HEK293T (cell line): Measurements from ENCODE around the gene WDR36.

Experiments used
- CTCF ChIA-PET: fragments of 350-600 bp; formaldehyde crosslinking; extraction: SDS; loops from one replicate; lab custom pipeline; 2021; ENCODE audit warnings: antibody characterized with exemption, inconsistent platforms; lab: Yijun Ruan, JAX
- POLR2A ChIA-PET: fragments of 350-600 bp; formaldehyde crosslinking; extraction: SDS; loops from one replicate; lab custom pipeline; 2020; ENCODE audit warnings: antibody characterized with exemption, inconsistent platforms; lab: Yijun Ruan, JAX
- DNase-seq: peaks from one replicate; pipeline ENCODE4 v3.0.0; 2012; ENCODE audit warnings: mixed read lengths; ENCODE audit errors: extremely low spot score
- ARNT ChIP-seq: fragments of 450-650 bp; IDR thresholded peaks from 2 replicates; pipeline ENCODE4 v1.6.1; 2017; ENCODE audit warnings: mild to moderate bottlenecking
- BHLHE40 ChIP-seq: fragments of 450-650 bp; IDR thresholded peaks from 2 replicates; pipeline ENCODE4 v1.6.1; 2016; ENCODE audit warnings: mild to moderate bottlenecking, moderate library complexity, borderline replicate concordance
- CTBP1 ChIP-seq: fragments of 450-650 bp; IDR thresholded peaks from 2 replicates; pipeline ENCODE4 v1.6.1; 2016; ENCODE audit warnings: borderline replicate concordance
- ELF4 ChIP-seq: fragments of 450-650 bp; IDR thresholded peaks from 2 replicates; pipeline ENCODE4 v1.6.1; 2017; ENCODE audit warnings: antibody characterized with exemption
- FOXA1 ChIP-seq: fragments of 450-650 bp; IDR thresholded peaks from 2 replicates; pipeline ENCODE4 v1.6.1; 2016; ENCODE audit warnings: mild to moderate bottlenecking
- FOXK2 ChIP-seq: fragments of 450-650 bp; IDR thresholded peaks from 2 replicates; pipeline ENCODE4 v1.6.1; 2016; ENCODE audit warnings: mild to moderate bottlenecking
- FOXM1 ChIP-seq: fragments of 450-650 bp; IDR thresholded peaks from 2 replicates; pipeline ENCODE4 v1.6.1; 2017; ENCODE audit warnings: mild to moderate bottlenecking, borderline replicate concordance
- HDGF ChIP-seq: fragments of 450-650 bp; IDR thresholded peaks from 2 replicates; pipeline ENCODE4 v1.6.1; 2017; ENCODE audit warnings: antibody characterized with exemption, borderline replicate concordance
- L3MBTL2 ChIP-seq: fragments of 450-650 bp; conservative IDR thresholded peaks from 2 replicates; pipeline ENCODE4 v1.6.1; 2016; ENCODE audit warnings: mild to moderate bottlenecking
- LEF1 ChIP-seq: fragments of 450-650 bp; IDR thresholded peaks from 2 replicates; pipeline ENCODE4 v1.6.1; 2017; ENCODE audit warnings: mild to moderate bottlenecking, borderline replicate concordance
- NFRKB ChIP-seq: fragments of 450-650 bp; IDR thresholded peaks from 2 replicates; pipeline ENCODE4 v1.6.1; 2016; ENCODE audit warnings: mild to moderate bottlenecking, moderate library complexity
- SP1 ChIP-seq: fragments of 450-650 bp; IDR thresholded peaks from 2 replicates; pipeline ENCODE4 v1.6.1; 2017
- SUZ12 ChIP-seq: fragments of 450-650 bp; IDR thresholded peaks from 2 replicates; pipeline ENCODE4 v1.6.1; 2016; ENCODE audit warnings: mild to moderate bottlenecking
- TARDBP ChIP-seq: fragments of 450-650 bp; IDR thresholded peaks from 2 replicates; pipeline ENCODE4 v1.6.1; 2016
- ZNF384 ChIP-seq: fragments of 450-650 bp; IDR thresholded peaks from 2 replicates; pipeline ENCODE4 v1.6.1; 2016
- TF ChIP-seq, protein P1 (sequence below): fragments of 450-650 bp; IDR thresholded peaks from 2 replicates; pipeline ENCODE4 v1.6.1; 2016

WDR36 gene

DNA sequence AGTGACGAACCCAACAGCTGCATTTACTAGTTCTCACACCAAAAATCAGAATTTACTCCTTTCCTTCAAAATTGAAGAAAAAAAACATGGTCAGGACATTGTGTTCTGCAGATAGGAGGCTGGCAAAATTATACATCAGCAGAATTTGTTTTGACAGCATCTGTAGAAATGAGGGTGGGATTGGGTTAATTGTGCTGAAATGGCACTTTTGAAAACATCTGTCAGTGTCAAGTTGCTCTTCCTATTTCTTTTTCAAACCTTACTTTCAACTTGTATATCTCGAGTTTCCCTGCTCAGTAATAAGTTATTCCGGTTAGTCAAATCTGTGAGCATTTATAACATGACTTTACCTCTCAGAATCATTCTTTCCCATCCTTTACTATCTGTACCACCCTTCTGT is 19.8 kb downstream of the WDR36 start:
- no peak for DNase-seq
- POLR2A ChIA-PET: no interaction called here
- CTCF ChIA-PET: no interaction called here
- TF ChIP-seq ZNF384 (no peak), HDGF (no peak), TARDBP (no peak), SUZ12 (no peak), FOXK2 (no peak), L3MBTL2 (no peak), BHLHE40 (no peak), FOXA1 (no peak), NFRKB (no peak), LEF1 (no peak), CTBP1 (no peak), ELF4 (no peak), ARNT (no peak), FOXM1 (no peak), SP1 (no peak)
- TF ChIP-seq, protein P1, sequence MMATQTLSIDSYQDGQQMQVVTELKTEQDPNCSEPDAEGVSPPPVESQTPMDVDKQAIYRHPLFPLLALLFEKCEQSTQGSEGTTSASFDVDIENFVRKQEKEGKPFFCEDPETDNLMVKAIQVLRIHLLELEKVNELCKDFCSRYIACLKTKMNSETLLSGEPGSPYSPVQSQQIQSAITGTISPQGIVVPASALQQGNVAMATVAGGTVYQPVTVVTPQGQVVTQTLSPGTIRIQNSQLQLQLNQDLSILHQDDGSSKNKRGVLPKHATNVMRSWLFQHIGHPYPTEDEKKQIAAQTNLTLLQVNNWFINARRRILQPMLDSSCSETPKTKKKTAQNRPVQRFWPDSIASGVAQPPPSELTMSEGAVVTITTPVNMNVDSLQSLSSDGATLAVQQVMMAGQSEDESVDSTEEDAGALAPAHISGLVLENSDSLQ: no peak

DNA sequence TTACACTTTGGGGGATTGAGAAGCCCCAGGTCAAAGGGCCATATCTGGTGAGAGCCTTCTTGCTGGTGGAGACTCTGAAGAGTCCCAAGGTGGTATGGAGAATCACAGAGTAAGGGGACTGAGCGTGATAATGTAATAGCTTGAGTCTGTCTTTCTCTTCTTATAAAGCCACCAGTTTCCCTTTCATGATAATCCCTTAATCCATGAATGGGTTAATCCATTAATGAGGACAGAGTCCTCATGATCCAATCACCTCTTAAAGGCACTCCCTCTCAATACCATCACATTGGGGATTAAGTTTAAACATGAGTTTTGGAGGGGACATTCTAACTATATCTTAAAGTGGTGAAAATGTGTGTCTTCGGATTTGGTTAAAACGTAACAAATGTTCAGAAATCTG is 21.5 kb downstream of the WDR36 start:
- no peak for DNase-seq
- ChIA-PET POLR2A (no interaction called here), CTCF (no interaction called here)
- TF ChIP-seq SP1 (no peak), FOXM1 (no peak)

DNA sequence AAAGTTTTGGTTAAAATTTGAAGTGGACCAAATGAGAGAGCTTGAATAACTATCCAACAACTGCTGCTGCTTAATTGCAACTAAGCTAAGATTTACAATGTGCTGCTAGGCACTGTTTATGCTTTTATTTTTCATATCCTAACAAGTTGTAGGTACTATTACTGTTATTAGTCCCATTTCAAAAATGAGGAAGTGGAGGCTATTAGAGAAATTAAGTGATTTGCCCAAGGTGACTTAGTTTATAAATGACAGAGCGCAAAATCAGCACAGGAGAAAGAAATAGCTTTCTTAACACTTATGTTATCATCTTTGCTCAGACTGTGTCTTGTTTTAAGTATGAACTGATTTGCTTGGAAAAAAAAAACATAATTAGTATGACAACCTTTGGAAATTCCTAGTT is 23.1 kb downstream of the WDR36 start:
- TF ChIP-seq ARNT: no peak
- no peak for TF ChIP-seq HDGF
- TF ChIP-seq NFRKB: no peak
- TF ChIP-seq BHLHE40: no peak
- TF ChIP-seq FOXM1: no peak
- TF ChIP-seq FOXK2: no peak
- CTCF ChIA-PET: interaction anchor here (0.6 to 0.7 kb wide), 2 partner anchors 1758 to 1828 kb away, joined by 3 read pairs; no protein-coding TSS in a partner anchor
- DNase-seq: no peak
- POLR2A ChIA-PET: interaction anchor here (1.0 kb wide), 1 partner anchor 23 kb away, joined by 3 read pairs; the partner anchor contains the start of gene WDR36

DNA sequence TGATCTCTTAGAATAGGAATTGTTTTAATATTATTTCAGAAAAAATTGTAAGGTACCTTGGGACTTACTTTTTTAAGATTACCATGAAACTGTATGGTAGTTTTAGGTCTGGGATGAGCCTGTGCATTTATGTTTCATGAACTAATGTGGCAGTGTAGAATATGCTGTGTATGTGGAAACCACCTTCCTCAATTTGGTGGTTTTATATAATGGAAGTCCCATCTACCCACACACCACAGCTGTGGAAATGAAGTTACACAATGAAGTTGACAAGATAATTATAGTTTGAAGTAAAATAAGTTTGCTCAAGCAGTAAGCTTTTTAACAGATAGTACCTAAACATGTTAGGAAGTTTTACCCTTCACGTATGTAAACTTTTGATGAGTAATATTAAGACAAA is 24.4 kb downstream of the WDR36 start:
- ChIA-PET CTCF (no interaction called here), POLR2A (no interaction called here)
- no peak for TF ChIP-seq CTBP1
- TF ChIP-seq FOXM1: no peak
- TF ChIP-seq ARNT: no peak
- no peak for TF ChIP-seq SUZ12
- no peak for TF ChIP-seq HDGF
- no peak for TF ChIP-seq LEF1
- no peak for TF ChIP-seq TARDBP
- no peak for TF ChIP-seq ELF4
- no peak for TF ChIP-seq NFRKB
- no peak for TF ChIP-seq ZNF384
- no peak for TF ChIP-seq FOXA1
- TF ChIP-seq SP1: no peak
- TF ChIP-seq L3MBTL2: no peak
- TF ChIP-seq BHLHE40: no peak
- TF ChIP-seq FOXK2: no peak
- DNase-seq: no peak

DNA sequence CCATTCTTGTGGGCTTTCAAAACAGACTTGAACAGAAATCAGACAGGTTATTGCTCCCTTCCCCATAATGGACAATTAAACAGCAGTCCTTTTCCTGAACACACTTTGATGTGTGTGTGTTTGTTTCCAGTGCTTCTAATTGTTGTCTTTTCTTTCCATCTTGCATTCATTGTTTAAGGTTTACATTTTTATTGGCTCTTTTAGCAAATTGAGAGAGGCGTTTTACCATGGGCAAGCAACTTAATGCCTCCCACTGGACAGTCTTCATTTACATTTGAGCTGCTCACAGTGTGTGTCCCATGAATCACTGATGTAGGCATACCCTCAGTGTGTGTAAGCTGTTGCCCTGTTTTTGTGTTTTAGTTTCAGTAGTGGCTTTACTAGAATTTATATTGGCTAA is 25.0 kb downstream of the WDR36 start:
- ChIA-PET POLR2A (no interaction called here), CTCF (no interaction called here)
- DNase-seq: no peak
- TF ChIP-seq TARDBP (no peak), SP1 (no peak), L3MBTL2 (no peak), ELF4 (no peak), FOXA1 (no peak), HDGF (no peak), FOXK2 (no peak), FOXM1 (no peak), ZNF384 (no peak), LEF1 (no peak), CTBP1 (no peak), ARNT (no peak), SUZ12 (no peak), BHLHE40 (no peak), NFRKB (no peak)
- TF ChIP-seq, protein P1: no peak

DNA sequence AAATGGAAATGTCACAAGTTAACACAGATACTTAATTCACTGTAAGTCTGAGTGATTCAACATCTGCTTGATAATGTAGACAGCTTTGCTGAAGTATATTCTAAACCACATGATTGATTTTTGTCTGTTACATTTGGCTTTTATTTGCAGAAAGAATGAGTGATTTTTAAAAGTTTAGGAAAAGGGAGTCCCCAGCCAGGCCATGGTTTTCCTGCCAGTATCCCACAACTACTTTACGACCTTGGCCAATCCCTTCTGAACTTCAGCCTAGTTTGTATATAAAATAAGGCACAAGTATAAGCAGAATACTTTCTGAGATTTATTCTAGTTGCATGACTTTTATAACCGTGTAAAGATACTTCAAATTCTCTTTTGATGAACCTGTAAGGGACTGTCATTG is 27.1 kb downstream of the WDR36 start:
- DNase-seq: no peak
- TF ChIP-seq FOXA1: no peak
- no peak for TF ChIP-seq CTBP1
- no peak for TF ChIP-seq LEF1
- no peak for TF ChIP-seq TARDBP
- no peak for TF ChIP-seq L3MBTL2
- TF ChIP-seq BHLHE40: no peak
- no peak for TF ChIP-seq ARNT
- no peak for TF ChIP-seq SUZ12
- TF ChIP-seq SP1: no peak
- TF ChIP-seq HDGF: no peak
- TF ChIP-seq ZNF384: no peak
- TF ChIP-seq ELF4: no peak
- TF ChIP-seq FOXK2: no peak
- TF ChIP-seq FOXM1: no peak
- no peak for TF ChIP-seq NFRKB
- TF ChIP-seq, protein P1: no peak
- POLR2A ChIA-PET: no interaction called here
- CTCF ChIA-PET: no interaction called here
